ENCODE data around the gene MAP3K5.

- TF ChIP-seq CTCF (IDR thresholded peaks at IDR 0.05) (no peak), POLR2A (IDR thresholded peaks at IDR 0.05) (no peak), POLR2AphosphoS5 (IDR thresholded peaks at IDR 0.05) (peak; percentile 69)
Observed at GRCh38 chr6:136677822-136678221, 114.5 kb downstream of the MAP3K5 start.
